AG20443 (cell line): Measurements from ENCODE around the gene DCX.

Experiments
- DNase-seq: peaks from one replicate; pipeline ENCODE4 v3.0.0; 2012; ENCODE audit warnings: low spot score, mixed read lengths

The DCX gene

GRCh38 chrX:111411983-111412382, at the start of gene DCX:
DCX (minus strand) TSS chrX:111412192; CDS start chrX:111410398, 1,794 bp downstream.
- no peak for DNase-seq

GRCh38 chrX:111460607-111461006, 48.6 kb upstream of the DCX start:
- DNase-seq, result no peak

- DNase-seq, result no peak
Observed at GRCh38 chrX:111447298-111447697, 35.3 kb upstream of the DCX start.

GRCh38 chrX:111445485-111445884, 33.5 kb upstream of the DCX start:
- peak; percentile 17 for DNase-seq

- no peak for DNase-seq
Observed at GRCh38 chrX:111444881-111445280, 32.9 kb upstream of the DCX start.

- no peak for DNase-seq
Observed at GRCh38 chrX:111443946-111444345, 32.0 kb upstream of the DCX start.

- no peak for DNase-seq
Observed at GRCh38 chrX:111442791-111443190, 30.8 kb upstream of the DCX start.

- DNase-seq, result no peak
Observed at GRCh38 chrX:111435469-111435868, 23.5 kb upstream of the DCX start.

- DNase-seq, result no peak
Observed at GRCh38 chrX:111431001-111431400, 19.0 kb upstream of the DCX start.

- no peak for DNase-seq
Observed at GRCh38 chrX:111411557-111411956, 435 bp downstream of the DCX start.

- no peak for DNase-seq
Observed at GRCh38 chrX:111410590-111411078, 1.4 kb downstream of the DCX start.

GRCh38 chrX:111409326-111409725, 2.7 kb downstream of the DCX start:
- DNase-seq, result no peak

- no peak for DNase-seq
Observed at GRCh38 chrX:111407948-111408347, 4.0 kb downstream of the DCX start.

- no peak for DNase-seq
Observed at GRCh38 chrX:111402344-111402743, 9.6 kb downstream of the DCX start.

- no peak for DNase-seq
Observed at GRCh38 chrX:111395149-111395548, 16.8 kb downstream of the DCX start.

GRCh38 chrX:111394569-111394968, 17.4 kb downstream of the DCX start:
- DNase-seq, result no peak

GRCh38 chrX:111387470-111388070, 24.4 kb downstream of the DCX start:
- no peak for DNase-seq

- DNase-seq, result no peak
Observed at GRCh38 chrX:111386615-111387233, 25.3 kb downstream of the DCX start.

GRCh38 chrX:111386077-111386476, 25.9 kb downstream of the DCX start:
- no peak for DNase-seq

GRCh38 chrX:111382277-111382676, 29.7 kb downstream of the DCX start:
- DNase-seq, result no peak

GRCh38 chrX:111376897-111377578, 35.0 kb downstream of the DCX start:
- no peak for DNase-seq

GRCh38 chrX:111376486-111376885, 35.5 kb downstream of the DCX start:
- no peak for DNase-seq

GRCh38 chrX:111375747-111376146, 36.2 kb downstream of the DCX start:
- no peak for DNase-seq
